ENCODE data around the gene TSPAN18.

TSPAN18 gene

GRCh38 chr11:44848203-44848962 lies 121.6 kb downstream of the TSPAN18 start:
- no peak for DNase-seq (ENCODE audit: low spot score)

GRCh38 chr11:44848963-44849350 lies 122.2 kb downstream of the TSPAN18 start:
- DNase-seq (ENCODE audit: low spot score) = no peak

DNA sequence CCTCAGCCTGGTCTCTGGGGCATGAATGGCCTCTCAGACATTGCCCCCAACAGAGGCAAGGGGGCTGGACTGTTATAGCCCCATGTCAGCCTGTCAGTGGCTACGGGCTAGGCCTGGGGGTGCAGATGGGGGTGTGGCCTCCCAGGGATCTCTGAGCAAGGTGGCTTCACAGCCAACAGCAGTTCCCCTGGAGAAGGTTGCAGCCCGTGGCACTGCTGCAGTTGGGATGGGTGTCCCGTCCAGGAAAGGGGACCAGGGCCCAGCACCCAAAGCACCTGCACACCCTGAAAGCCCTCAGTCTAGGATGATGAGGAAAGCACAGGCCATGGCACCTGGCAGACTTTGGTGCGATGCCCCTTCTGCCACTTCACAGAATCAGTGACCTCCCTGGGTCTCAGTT lies 122.7 kb downstream of the TSPAN18 start:
- DNase-seq (ENCODE audit: low spot score) = no peak

DNA sequence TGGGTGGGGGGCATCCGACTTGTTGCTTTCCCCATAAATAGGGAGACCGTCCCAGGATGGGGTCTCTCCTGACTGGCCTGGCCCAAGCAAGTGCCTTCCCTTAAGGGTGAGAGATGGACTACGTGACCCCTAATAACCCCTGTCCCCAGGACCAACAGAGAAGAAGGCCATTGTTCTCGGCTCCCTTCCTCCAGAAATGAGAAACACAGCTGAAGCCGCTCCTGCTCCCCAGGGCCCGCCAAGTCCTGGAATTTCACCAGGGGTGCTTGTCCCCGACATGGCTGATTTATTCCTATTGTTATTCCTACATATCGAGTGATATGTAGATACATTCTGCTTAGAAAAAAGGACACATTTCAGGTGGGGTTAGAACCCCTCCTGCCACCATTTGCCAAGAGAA lies 123.2 kb downstream of the TSPAN18 start:
- DNase-seq (ENCODE audit: low spot score) = no peak

GRCh38 chr11:44851496-44851895 lies 124.7 kb downstream of the TSPAN18 start:
- no peak for DNase-seq (ENCODE audit: low spot score)

- DNase-seq (ENCODE audit: low spot score) = no peak
These were observed 125.5 kb downstream of the TSPAN18 start for GRCh38 chr11:44852159-44852747.

DNA sequence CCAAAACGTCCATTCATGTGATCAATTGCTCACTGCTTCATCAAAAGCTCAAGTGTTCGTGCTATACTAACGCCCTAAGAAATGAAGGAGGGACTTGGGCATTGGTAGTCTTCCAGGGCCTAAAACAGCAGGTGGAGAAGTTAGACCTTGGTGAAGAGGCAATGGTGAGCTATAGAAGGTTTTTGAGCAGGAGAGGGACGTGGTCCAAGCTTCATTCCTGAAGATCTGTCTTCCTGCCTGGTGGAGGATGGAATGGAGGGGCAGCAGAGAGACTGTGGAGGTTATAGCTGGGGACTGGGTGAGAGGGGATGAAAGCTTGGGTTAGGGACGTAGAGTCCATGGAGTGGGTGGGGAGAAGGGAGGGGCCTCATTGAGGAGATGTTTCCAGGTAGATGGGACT lies 126.2 kb downstream of the TSPAN18 start:
- DNase-seq (ENCODE audit: low spot score) = no peak

- DNase-seq (ENCODE audit: low spot score) = no peak
These were observed 126.9 kb downstream of the TSPAN18 start for GRCh38 chr11:44853666-44854065.

DNA sequence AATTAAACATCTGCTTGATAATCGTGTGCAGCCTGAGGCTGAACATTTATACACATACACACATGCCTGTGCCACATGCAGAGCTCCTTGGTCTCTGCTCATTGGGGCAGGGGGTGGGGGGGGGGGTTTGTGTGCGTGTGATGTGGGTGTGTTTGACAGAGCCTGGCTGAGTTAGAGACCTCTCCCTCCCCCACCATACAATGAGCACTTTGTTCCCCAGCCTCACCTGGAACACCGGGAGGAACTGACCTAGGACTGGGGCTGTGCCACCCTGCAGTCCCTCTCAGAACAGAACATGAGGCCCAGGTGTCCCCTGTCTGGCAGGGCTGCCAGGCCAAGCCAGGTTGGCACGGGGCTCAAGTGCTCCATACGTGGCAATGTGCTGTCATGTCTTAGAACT lies 127.3 kb downstream of the TSPAN18 start:
- no peak for DNase-seq (ENCODE audit: low spot score)

DNA sequence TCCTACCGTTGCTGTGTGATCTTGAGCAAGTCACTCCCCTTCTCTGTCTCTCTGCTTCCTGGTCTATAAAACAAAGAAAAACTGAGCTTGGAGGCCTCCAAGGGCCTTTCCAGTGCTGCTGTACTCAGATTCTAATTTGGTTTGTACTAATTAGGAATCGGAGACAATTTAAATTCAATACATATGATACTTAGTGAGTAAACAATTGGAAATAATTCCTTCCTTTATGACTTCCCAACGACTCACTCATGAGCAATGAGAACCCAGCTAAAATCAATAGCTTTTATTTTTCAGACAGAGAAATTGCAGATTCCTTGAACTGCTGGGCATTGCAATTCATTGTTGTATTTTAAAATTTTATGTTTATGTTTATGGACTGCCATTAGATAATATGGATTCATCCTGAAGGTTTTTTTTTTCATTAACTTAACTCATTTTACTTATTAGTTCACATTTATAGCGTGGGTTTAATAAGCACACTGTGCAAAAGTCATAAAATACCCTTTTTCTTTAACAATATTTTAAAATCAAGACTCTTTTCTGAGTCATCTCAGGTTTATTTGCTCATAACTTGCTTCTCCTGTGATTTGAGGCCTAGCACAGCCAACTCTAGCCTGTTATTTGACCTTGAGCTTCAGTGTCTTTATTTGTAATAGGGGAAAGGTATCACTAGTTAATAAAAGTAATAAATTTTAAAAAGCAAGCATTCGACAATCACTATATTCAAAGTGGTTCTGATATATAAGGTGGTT lies 128.2 kb downstream of the TSPAN18 start:
- no peak for DNase-seq (ENCODE audit: low spot score)

DNA sequence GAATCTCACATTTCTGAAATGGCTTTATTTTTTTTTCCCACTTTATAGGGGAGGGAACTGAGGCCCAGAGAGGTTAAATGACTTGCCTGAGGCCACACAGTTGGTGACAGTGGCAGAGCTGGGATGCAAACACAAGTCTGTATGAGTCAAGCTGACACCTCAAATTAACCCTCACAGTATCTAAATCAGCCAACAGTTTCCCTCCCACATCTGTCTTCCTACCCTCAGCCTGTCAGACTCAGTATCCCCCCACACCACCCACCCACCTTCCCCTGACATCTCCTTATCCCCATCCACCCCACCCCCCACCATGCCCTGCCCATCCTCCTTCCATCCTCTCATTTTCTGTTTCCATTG lies 128.7 kb downstream of the TSPAN18 start:
- DNase-seq (ENCODE audit: low spot score) = no peak

GRCh38 chr11:44857490-44858090 lies 130.8 kb downstream of the TSPAN18 start:
- DNase-seq (ENCODE audit: low spot score) = no peak

DNA sequence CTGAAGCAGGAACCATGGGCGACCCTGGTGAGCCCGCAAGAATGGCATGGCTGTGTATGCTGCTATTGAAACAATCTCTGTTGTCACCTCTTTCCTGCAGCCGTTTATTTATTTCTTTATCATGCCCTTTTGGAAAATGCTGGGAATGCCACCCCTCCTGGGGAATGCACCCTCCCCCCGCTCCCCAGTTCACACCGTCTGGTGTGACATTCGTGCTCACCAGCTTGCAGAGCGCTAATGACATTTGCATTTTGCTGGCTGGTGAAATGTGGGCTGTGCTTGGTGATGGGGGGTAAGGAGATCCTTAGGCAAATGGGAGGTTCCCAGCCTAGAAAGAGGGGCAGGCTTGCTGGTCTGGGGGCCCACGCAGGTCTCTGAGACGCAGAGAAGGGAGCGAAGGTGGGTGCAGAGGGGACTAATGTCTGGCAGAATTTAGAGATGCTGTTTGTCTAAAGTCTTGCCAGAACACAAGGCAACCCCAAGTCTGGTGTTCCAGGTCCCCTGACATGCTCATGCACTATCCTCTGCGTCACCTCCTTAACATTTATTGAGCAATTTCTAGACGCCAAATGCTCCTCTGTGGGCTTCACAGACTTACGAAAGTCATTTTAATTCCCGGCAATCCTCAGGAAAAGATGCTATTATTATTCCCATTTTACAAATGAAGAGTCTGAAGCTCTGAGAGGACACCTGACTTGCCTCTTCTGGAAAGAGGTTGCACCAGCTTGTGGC lies 132.2 kb downstream of the TSPAN18 start:
- peak; percentile 60 for DNase-seq (ENCODE audit: low spot score)

- DNase-seq (ENCODE audit: low spot score) = no peak
These were observed 132.8 kb downstream of the TSPAN18 start for GRCh38 chr11:44859528-44859925.

DNA sequence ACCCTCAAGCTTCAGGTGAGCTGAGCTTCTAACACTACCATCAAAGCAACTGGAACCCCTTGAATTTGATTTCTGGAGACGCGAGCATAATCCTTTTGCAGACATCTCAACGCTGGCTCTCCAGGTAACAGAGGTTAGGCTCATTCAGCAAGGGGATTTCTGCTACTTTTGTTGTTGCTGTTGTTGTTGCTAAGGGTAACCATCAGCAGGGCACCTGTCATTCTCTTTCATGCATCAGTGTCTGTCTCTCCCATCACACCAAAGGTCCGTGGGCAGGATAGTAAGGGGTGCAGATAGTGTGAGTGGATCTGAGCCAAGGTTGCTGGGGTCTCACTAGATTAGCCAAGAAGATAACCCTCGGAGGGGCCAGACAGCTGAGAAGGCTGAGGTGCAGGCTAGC lies 133.6 kb downstream of the TSPAN18 start:
- DNase-seq (ENCODE audit: low spot score) = no peak

GRCh38 chr11:44861849-44862557 lies 135.2 kb downstream of the TSPAN18 start:
- peak; percentile 89 for DNase-seq (ENCODE audit: low spot score)

DNA sequence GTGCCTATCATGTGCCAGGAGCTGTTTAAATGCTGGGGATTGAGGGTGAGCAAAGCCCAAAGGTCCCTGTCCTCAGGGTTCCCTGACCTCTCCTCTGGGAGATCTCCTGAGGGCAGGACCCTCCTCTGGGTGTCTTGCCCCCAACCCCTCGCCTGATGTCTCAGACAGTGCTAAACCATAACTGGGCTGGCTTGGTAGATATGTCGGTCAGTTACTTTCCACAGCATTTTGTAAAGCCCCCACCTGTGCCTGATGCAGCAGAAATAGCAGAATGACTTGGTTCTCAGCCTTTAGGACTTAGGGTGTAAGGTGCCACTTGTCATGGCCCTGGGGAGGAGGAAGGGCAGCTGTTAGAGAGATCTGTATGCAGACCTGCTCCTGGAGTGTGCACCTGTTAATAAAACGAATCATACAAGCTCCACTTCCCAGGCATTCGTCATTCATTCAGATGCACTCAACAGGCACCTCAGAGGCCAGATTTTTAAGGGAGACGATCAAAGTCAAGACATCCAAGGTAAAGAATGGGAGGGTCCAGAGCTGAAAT lies 135.9 kb downstream of the TSPAN18 start:
- DNase-seq (ENCODE audit: low spot score) = peak; percentile 63

GRCh38 chr11:44863231-44863630 lies 136.5 kb downstream of the TSPAN18 start:
- DNase-seq (ENCODE audit: low spot score) = no peak

GRCh38 chr11:44865866-44866272 lies 139.1 kb downstream of the TSPAN18 start:
- peak; percentile 60 for DNase-seq (ENCODE audit: low spot score)

DNA sequence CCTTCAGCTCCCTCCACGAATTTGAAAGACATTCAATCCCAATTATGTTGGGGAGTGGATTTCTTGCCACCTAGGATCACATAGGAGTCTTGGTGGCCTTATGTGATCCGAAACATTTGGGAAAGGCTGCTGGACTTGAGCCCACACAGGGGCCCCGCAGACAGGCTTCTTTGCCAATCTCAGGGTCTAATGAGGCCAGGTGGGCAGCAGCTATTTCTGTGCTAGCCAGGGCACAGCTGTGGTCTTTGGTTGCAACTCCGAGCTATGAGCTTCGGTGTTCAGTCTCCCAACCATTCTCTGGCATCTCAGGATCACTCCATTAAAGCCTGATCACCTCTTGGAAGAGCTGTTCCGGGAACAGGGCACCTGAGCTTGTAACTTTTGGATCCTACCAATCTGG lies 139.5 kb downstream of the TSPAN18 start:
- no peak for DNase-seq (ENCODE audit: low spot score)

- no peak for DNase-seq (ENCODE audit: low spot score)
These were observed 141.3 kb downstream of the TSPAN18 start for GRCh38 chr11:44868021-44868420.

Measured in cerebellar cortex (tissue), 1 donor.